ENCODE measurements around the gene HOXA2.
A peak's percentile ranks its signal among the peaks of the same experiment; 100 is the strongest.

The HOXA2 gene

DNA sequence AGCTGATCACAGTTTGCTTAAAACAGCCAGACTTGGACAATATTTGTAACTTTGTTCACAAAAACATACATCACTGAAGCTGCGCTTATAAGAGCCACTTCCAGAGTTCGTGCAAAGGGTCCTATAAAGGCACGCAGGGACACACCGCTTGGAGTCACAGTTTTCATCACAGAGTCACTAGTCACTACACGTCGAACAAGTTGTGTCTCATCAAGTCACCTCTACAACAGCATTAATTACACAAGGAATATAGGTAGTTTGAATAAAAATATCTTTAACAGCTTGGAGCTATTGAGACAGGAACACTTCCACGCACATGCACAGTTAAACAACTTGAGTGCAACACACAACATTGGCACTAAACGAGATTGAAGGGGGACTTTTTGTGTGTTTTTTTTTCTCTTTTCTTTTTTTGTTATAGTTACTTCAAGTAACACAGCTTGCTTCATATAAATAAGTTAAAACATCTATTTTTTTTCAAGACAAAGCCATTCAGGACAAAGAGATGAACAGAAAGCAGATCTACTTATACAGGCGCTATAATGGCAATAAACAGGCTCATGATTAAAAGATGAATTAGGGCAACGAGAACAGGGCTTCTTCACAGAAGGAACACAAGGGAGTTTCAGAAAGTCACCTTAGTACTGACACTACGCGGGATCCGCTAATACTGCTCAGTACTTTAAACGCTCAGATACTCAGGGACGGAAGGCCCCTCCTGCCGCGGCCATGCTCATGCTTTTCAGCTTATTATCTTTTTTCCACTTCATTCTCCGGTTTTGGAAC lies 38.8 kb upstream of the HOXA2 start:
- no peak for DNase-seq

DNA sequence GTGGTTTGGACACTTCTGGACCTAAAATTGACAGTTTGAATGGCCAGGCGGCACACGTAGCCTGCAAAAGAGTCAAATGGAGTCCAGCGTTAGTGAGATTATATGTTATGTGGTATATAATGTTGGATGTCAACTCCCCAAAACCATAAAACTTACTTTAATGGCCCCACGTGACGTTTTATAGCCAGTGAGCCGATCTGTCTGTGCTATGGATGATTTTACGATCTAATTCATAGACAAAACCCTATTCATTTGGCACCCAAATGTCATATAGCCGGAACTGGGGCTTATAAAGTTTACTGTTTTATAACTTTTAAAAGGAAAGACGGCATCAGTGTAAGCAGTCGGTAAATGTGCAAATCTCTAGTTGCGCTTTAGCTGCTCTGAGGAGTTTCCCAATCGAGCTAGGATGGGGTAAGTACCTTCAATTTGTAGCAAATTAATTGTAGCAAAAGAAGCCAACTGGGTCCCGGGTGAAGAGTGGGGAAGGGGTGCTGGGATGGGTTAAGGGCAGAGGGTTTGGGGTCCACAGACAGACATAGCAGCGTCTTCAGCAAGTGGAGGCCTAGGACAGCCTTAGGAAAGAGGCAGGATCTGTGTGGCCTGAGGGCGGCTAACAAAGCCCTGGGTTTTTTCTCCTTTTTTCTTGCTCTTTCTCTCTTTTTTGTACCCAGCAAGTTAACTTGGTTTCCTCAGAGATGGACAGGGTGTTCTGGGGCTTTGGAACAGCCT lies 37.8 kb upstream of the HOXA2 start:
- DNase-seq: no peak

DNA sequence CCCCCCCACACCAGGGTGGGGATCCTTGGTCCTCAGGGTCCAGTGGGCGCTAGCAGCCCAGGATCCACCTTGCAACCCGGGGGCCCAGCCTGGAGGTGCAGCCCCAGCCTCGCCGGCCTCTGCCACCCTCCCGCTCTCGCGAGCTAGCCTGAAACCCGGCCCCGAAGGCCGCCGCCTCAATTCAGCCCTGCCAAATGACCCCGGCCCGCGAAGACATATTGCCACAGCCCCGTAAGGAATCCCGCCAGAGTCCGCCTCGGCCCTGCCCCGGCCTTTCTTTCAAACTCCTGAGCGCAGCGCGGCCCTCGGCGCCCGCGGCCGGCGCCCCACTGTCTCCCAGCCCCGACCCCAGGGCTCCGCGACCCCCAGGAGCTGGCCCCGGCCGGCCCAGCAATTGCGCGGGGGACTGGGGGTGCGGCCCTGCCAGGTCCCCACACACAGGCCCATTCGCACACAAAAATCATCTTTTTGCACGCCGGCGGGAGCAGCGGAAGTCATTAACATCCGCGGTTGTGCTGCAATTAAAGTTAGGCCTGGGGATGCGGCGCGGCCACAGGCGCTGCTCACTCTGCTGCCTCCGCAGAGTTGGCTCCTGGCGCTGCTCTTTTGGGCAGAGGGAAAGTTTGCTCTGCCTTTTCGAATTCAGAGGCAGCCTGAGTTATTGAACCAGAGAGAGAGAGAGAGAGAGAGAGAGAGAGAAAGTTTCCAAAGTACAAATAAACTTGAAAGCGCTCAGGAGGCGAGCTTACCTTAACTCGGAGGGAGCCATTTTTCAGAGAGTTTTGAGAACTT lies 37.0 kb upstream of the HOXA2 start:
- no peak for DNase-seq

DNA sequence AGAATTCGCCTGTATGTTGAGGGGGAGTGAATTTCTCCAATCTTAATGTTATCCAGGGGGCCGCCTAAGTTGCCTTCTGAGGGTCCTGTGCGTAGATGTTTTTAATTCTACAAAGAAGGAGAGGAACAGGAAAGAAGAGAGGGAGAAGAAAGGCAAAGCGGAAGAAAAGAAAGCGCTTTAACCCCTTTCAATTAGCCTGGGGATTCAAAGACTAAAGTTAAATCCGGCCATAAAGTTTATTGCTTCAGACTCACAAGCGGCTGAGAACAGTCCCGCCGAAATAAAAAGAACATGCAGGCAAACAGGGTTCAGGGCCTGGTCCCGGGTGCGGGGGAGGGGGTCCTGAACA lies 36.5 kb upstream of the HOXA2 start:
- no peak for DNase-seq

DNA sequence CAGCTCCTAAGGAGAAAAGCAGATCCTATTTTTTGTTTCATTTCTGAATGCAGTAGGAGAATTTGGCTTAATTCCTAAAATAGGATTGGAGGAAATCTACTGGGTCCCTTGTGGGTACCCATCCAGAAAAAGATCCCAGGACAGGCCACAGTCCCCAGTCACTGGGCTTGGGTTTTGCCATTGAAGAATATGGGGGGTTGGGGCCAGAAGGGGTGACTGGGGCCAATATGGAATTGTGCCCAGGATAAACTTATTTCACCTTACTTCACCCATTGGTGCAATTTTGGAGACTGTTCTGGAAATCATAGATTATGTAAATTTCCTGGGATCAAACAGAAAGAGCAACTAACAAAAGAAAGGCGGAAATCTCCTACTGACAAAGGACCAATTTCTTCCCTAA lies 36.0 kb upstream of the HOXA2 start:
- DNase-seq: no peak

DNA sequence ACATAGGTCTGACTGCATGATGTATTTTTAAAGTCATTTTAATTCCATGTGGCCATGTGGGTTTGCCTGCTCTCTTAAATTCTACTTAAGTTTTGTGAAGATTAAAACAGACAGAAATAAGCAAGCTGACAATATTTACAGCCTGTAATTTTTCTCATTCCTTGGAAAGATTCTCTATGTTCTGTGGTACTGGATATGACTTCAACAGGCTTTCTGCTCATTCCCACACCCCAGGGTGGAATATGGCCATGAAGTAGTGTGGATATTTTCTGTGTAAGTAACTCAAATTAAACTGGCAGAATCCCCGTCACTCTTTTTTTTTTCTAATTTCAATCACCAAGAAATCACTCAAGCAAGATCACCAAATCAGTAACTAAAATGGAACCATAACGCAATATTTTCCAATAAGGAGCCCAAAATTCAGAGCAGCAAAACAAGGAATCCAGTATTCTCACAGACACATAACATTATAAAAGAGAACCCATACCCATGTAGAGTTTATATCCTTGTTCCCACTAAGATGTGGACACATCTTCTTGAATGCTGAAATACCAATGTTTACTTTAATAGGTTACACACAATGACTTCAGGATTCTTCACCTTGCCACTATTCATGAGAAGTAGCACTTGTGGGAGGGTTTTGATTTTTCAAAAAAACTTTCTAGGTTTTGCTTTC lies 35.3 kb upstream of the HOXA2 start:
- DNase-seq: no peak

DNA sequence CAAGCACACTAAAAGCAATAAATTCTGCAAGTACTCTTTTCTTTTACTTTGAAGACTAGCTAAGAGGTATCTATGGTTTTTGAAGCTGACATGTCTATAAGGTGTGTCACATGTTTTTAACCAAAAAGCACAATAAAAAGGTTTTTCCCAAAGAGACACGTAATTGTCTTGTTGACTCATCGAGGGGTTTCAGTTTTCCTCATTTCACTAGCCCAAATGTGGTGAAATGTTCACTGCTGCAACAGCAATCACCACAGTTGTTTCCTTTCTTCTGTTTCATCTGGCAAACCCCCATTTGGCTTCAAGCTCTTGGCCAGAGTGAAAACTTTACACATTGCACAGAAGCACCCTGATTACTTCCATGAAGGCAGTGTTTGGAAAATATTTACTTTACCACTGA lies 31.9 kb upstream of the HOXA2 start:
- peak; percentile 85 for DNase-seq

DNA sequence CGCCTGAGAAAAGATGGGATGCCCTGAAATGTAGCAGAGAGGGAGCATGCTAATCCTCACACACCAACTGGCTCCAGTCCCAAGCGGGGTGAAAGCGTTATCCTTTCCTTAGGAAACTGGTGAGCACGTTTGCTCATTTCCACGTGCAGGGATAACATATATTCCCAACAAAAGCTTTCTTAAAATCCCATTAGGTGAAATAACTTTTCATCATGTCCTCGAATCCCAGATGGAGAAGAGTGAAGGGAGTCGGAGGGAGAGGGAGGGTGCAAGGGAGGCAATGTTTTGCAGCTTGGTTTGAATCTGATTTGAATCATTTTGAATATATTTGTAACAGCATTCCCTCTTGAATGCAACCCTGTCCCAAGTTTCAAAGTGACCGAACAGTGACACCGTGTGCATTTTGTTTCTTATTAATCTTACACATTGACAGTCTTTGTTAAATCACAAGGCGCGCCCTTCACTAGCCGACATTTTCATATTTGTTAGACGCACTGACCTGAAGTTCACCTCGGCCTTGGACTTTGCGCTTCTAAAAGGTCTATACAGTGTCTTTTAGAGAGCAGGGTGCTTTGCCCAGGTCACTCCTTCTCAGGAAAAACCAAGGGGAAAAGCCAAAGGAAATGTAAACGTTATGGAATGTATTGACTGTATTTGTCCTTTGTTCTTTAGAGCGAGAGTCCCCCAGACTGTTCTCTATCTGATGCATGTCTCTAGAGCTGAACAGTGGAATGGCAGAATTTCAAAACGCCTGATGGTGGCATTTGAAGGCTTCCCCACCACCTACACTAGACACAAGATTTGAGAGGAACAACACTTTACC lies 31.1 kb upstream of the HOXA2 start:
- no peak for DNase-seq

DNA sequence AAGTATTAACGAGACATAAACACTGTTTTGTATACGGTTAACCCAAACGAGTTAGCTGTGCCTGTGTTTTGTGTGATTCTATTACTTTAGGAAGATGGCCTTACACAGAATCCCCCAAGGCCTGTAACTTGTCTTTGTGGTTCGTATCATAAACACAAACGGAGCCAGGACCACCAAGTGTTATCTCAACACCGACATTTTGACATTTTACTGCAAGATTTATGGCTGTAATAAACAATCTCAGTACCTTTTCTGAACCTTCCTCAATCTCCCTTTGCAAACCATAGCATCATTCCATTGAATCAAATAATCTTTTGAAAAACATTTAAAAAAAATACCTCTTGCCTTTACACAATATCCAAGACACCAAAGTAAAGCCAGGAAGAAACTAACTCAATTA lies 30.5 kb upstream of the HOXA2 start:
- no peak for DNase-seq

DNA sequence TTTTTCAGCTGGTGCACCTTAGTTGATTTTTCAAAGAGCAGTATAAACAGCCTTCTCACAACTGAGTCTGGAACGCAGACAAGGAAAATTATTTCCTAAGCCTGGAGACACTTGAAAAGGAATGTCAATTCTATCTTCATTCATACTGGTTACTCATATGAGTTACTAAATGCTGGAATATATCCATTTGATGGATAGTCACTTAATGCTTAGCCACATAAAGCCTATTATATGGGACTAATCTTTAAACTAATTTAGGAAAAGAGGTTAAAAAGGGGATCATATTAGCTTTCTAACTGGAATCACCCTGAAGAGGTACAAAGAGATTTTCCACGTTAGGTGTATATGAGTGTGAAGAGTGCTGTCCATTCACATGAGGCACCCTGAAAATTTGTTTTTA lies 29.7 kb upstream of the HOXA2 start:
- no peak for DNase-seq

DNA sequence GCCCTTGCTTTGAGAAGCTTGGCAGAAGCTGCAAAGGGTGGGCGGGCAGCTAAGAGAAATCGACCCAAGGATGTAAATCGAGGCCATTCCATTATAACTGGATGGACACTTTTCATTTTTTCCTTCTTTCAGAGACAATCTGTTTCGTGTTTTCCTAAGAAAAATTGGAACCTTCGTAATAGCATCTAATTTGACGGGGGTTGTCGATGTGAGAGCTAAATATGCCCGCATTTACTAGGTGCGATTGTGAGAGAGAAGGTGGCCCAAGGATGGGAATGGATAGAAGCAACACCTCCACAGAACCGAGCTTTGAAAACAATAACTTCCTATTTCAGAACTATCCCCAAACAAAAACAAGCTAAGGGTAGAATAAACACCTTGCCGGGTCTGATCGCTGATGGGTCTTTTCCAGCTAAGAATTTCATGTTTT lies 28.9 kb upstream of the HOXA2 start:
- DNase-seq: no peak

DNA sequence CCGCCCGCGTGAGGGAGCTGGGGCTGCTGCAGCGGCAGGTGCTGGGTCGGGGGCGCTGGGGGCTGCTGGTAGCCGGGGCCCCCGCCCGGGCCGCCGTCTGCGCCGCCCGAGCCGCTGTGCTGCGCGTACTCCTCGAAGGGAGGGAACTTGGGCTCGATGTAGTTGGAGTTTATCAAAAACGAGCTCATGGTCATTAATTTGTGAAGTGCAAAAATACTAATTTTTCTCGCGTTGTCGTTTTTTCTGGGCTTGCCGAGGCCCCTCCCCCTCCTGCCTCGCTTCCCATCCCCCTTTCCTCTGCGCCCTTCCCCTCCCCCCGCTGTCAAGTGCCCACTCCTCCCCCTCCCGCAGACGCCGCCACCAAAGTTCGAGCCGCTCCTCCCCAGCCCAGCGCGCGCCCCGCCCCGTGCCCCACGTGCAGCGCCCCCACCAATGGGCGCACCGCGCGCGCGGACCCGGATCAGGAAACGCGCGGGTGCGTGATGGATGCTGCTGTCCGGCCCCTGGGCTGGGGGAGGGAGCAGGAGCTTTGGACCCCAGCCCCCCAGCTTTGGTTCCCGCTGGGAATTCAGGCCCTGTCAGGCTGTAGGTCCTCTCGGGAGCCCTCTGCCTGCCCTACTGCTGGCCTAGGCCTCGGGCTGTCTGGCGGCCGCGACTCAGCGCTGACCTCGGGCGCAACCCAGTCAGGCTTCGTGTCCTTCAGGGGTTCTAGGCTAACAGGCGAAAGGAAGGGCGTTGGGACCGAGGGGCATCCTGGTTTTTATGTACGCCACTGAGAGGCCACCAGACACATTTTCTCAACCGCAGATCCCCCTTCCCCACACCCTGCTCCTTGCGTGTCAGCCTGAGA lies 28.3 kb upstream of the HOXA2 start, which contains the start of gene HOXA4:
HOXA4 (minus strand) TSS at position 218 of the 850 bp plus-strand sequence; CDS start at position 194, 24 bp downstream.
- DNase-seq: peak; percentile 76

DNA sequence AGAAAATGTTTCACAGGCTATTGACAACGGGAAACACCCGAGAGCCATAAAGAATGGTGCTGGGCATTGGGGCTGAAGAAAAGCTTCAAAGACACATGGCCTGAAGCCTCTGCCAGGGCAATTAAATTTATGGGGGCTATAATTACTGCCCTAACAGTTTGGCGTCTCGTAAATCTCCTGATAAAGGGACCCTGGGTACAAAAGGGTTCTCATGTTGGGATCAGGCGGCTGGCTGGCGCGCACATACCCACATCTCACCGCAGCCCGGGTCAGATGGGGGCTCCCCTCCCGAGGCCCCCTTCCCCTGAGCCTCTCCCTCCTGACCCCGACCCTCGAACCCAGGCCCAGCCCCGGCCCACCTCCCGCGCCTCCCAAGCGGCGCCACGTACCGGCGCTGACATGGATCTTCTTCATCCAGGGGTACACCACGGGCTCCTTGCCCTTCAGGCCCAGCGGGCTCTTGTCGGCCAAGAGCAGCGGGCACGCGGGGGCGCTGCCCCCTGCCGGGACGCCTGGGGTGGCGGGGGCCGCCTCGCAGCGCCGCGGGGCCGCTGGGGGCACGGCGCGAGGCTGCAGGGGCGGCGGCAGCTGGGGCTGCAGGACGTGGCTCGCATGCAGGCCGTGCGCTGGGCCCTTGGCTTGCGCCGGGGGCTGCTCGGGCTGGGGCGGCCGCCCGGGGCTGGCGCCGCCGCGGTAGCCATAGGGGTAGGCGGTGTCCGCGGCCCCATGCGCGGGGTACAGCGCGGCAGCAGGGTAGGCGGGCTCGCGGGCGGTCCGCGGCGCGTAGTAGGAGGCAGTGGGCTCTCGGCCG lies 27.5 kb upstream of the HOXA2 start:
- DNase-seq: no peak

DNA sequence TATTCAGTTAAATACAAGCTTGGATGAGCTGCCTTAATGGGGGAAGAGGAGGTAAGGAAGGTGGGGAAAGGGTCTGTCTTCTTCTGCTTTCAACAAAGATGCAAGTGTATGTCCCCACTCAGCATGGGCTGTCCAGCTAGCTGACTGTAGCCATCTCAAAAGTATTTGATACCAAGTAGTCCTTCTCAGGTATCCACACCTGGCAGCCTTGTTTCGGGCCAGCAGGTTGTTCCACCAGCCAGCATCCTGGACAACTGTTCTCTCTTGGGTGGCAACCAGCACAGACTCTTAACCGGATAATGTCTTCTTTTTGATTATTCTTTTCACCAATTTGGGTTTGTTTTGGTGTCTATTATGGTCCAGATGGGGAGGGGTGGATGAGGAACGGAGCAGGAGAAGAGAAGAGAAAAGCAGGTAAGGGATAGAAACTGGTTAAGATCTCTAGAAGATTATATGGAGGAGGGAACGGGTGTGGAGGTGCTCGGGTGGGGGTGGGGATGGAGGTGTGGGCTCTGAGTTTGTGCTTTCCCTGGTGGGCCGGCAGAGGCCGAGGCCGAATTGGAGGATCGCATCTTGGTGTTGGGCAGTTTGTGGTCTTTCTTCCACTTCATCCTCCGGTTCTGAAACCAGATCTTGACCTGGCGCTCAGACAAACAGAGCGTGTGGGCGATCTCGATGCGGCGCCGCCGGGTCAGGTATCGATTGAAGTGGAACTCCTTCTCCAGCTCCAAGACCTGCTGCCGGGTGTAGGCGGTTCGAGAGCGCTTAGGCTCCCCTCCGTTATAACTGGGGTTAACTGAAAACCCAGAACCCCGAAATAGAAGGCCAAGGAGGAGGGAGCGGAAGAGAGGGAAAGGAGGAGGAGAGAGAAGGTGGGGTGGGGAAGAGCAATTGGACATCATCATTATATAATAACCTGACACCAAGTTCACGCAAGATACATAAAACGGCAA lies 26.6 kb upstream of the HOXA2 start:
- no peak for DNase-seq

DNA sequence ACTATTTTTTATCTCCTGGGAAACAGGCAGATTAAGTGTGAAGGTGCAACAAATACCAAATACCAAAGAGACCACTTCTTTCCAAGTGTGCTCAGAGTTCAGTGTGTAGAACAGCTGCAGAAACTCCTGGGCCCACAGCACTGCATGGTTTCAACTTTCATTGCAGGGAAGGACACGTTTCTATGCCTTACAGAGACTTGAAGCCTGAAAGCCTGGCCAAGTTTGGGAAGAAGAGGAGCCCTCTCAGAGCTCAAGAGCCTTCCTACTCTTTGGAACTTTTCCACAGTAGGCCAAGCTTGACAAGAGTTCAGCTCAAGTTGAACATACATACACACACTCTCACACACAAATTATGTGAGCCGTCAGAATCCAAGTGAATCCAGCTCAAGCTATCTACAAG lies 25.6 kb upstream of the HOXA2 start:
- no peak for DNase-seq

DNA sequence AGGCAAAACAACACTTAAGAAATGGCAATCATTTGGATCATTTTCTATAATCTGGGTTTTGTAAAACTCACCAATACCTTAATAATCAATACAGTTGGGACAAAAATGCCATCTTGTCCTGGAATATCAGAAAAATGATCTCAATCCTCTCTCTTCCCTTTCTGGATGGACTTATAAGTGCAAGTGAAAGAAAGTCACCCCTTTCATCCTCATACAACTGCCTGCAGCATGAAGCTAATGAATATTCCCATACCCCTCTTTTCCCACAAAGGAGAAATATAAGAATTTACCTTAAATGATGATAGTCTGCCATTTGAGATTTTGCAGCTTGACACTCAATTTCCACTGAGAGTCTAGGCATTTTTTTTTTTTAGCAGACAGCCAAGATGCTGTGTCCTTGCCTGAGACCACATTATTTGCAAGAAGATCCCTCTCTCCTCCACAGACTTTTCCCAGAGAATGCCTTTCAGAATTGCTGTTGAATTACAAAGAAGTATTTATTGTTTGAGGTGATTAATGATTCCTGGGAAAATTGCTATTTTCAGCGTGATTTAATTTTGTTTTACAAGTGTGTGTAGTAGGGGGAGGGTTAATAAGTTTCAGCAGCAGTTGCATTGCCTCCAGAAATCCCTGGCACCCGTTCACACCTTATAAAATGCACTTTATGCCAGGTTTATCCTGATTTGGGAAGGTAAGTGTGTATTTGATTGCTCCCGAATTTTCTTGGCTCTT lies 24.3 kb upstream of the HOXA2 start:
- DNase-seq: no peak

DNA sequence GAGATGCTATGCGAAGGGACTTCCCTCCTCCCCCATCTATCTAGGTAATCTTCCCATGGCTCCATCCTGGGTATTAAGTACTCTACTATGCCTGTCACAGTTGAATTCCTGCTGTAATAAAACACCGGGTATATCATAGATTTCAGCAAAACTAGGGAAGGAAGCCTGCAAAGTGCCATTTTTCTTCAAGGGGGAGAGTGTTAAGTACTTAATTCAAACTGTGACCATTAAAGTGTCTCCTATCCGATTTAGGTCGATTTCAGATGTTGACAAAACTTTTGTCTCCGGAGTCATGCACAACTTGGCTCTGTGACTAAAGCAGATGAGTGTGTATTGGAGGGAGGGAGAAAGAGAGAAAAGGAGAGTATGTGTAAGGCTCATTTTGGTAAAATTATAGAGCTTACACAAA lies 23.5 kb upstream of the HOXA2 start:
- no peak for DNase-seq

All from activated CD4-positive, alpha-beta T cell treated with anti-CD3 and anti-CD28 coated beads, Interleukin-10, Interleukin-2, amounts not matched to agents 100 ng/mL and 50 ng/mL, durations not matched to agents 16 hours and 8 hours (primary cell).